ENCODE results near the gene ASAP3.

The ASAP3 gene

GRCh38 chr1:23484253-23485001 is 448 bp upstream of the ASAP3 start:
- DNase-seq (ENCODE audit: low read depth), result peak; percentile 77
- peak overlapping the region; percentile 75 for H3K4me3 ChIP-seq (ENCODE audit: low read depth, low read length)
- in situ Hi-C loops (cut with HindIII; ENCODE audit: low sequenced_read_pairs), result no loop called here
- TF ChIP-seq CTCF (IDR thresholded peaks at IDR 0.05; ENCODE audit: low read depth, low read length, missing control alignments), result no peak

- no peak overlapping the region for H3K4me3 ChIP-seq (ENCODE audit: low read depth, low read length)
- no peak for TF ChIP-seq CTCF (IDR thresholded peaks at IDR 0.05; ENCODE audit: low read depth, low read length, missing control alignments)
- no peak for DNase-seq (ENCODE audit: low read depth)
- in situ Hi-C loops (cut with HindIII; ENCODE audit: low sequenced_read_pairs), result no loop called here
These were observed 2.1 kb downstream of the ASAP3 start for GRCh38 chr1:23481904-23482303.

GRCh38 chr1:23481026-23481597 is 2.9 kb downstream of the ASAP3 start:
- no peak for TF ChIP-seq CTCF (IDR thresholded peaks at IDR 0.05; ENCODE audit: low read depth, low read length, missing control alignments)
- DNase-seq (ENCODE audit: low read depth), result no peak
- in situ Hi-C loops (cut with HindIII; ENCODE audit: low sequenced_read_pairs), result no loop called here
- H3K4me3 ChIP-seq (ENCODE audit: low read depth, low read length), result no peak overlapping the region

GRCh38 chr1:23480187-23481025 is 3.6 kb downstream of the ASAP3 start:
- TF ChIP-seq CTCF (IDR thresholded peaks at IDR 0.05; ENCODE audit: low read depth, low read length, missing control alignments), result no peak
- no peak for DNase-seq (ENCODE audit: low read depth)
- no peak overlapping the region for H3K4me3 ChIP-seq (ENCODE audit: low read depth, low read length)
- in situ Hi-C loops (cut with HindIII; ENCODE audit: low sequenced_read_pairs), result no loop called here

- TF ChIP-seq CTCF (IDR thresholded peaks at IDR 0.05; ENCODE audit: low read depth, low read length, missing control alignments), result no peak
- DNase-seq (ENCODE audit: low read depth), result no peak
- in situ Hi-C loops (cut with HindIII; ENCODE audit: low sequenced_read_pairs), result no loop called here
- H3K4me3 ChIP-seq (ENCODE audit: low read depth, low read length), result no peak overlapping the region
These were observed 4.4 kb downstream of the ASAP3 start for GRCh38 chr1:23479666-23479941.

GRCh38 chr1:23478896-23479665 is 4.9 kb downstream of the ASAP3 start:
- H3K4me3 ChIP-seq (ENCODE audit: low read depth, low read length), result no peak overlapping the region
- no peak for TF ChIP-seq CTCF (IDR thresholded peaks at IDR 0.05; ENCODE audit: low read depth, low read length, missing control alignments)
- no peak for DNase-seq (ENCODE audit: low read depth)
- in situ Hi-C loops (cut with HindIII; ENCODE audit: low sequenced_read_pairs), result no loop called here
